IPS-18a (cell line): Measurements from ENCODE around the gene COQ2.
A peak's percentile ranks its signal among the peaks of the same experiment; 100 is the strongest.
"Not testable (repeated sequence)": the region's sequence is repeated elsewhere in the genome, so short reads cannot be mapped to it uniquely, and the experiment has no call there.

Experiments
- H3K27ac ChIP-seq: one replicate; pipeline ENCODE4 v1.5.1; 2013; ENCODE audit warnings: low read length
- H3K27me3 ChIP-seq: one replicate; pipeline ENCODE4 v1.6.1; 2013; ENCODE audit warnings: mild to moderate bottlenecking, low read length; ENCODE audit not compliant: control insufficient read depth, insufficient read depth
- H3K36me3 ChIP-seq: one replicate; pipeline ENCODE4 v1.6.1; 2013; ENCODE audit warnings: low read depth, low read length; ENCODE audit not compliant: control insufficient read depth
- H3K4me1 ChIP-seq: one replicate; pipeline ENCODE4 v1.6.1; 2013; ENCODE audit warnings: low read depth, low read length; ENCODE audit not compliant: control insufficient read depth
- H3K4me3 ChIP-seq: one replicate; pipeline ENCODE4 v1.5.1; 2013; ENCODE audit warnings: low read length
- H3K9ac ChIP-seq: one replicate; pipeline ENCODE4 v1.6.1; 2013; ENCODE audit warnings: mild to moderate bottlenecking, low read length, moderate library complexity
- H3K9me3 ChIP-seq: one replicate; pipeline ENCODE4 v1.6.1; 2013; ENCODE audit warnings: low read depth, low read length; ENCODE audit not compliant: control insufficient read depth

Gene COQ2

GRCh38 chr4:83284193-83285054, at the start of gene COQ2:
Gene COQ2 (minus strand): TSS chr4:83284798. CDS start chr4:83284764, 34 bp downstream.
- Histone ChIP-seq H3K36me3 (no peaks in the 10 kb centered on the region), H3K9me3 (no peaks in the 10 kb centered on the region), H3K4me3 (peak within 1 kb of the TSS; percentile 94), H3K9ac (peak within 1 kb of the TSS; percentile 66), H3K27me3 (peaks cover 14% of the 10 kb centered on the region), H3K27ac (peak within 1 kb of the TSS; percentile 48), H3K4me1 (peaks cover 7% of the 10 kb centered on the region)

GRCh38 chr4:83331956-83332355, 47.4 kb upstream of the COQ2 start:
- no peaks in the 10 kb centered on the region for H3K9me3 ChIP-seq
- no peak overlapping the region for H3K9ac ChIP-seq
- H3K4me1 ChIP-seq = no peaks in the 10 kb centered on the region
- H3K27ac ChIP-seq = no peak overlapping the region
- peaks cover 45% of the 10 kb centered on the region for H3K27me3 ChIP-seq
- no peaks in the 10 kb centered on the region for H3K36me3 ChIP-seq
- H3K4me3 ChIP-seq = no peak overlapping the region

- H3K27me3 ChIP-seq = peaks cover 27% of the 10 kb centered on the region
- no peaks in the 10 kb centered on the region for H3K9me3 ChIP-seq
- H3K4me3 ChIP-seq = no peak overlapping the region
- H3K9ac ChIP-seq = no peak overlapping the region
- no peaks in the 10 kb centered on the region for H3K4me1 ChIP-seq
- no peaks in the 10 kb centered on the region for H3K36me3 ChIP-seq
- no peak overlapping the region for H3K27ac ChIP-seq
Observed at GRCh38 chr4:83329521-83330110, 45.0 kb upstream of the COQ2 start.

- Histone ChIP-seq H3K4me3 (no peak overlapping the region), H3K27me3 (peaks cover 18% of the 10 kb centered on the region), H3K36me3 (no peaks in the 10 kb centered on the region), H3K9me3 (no peaks in the 10 kb centered on the region), H3K9ac (no peak overlapping the region), H3K27ac (no peak overlapping the region), H3K4me1 (no peaks in the 10 kb centered on the region)
Observed at GRCh38 chr4:83328521-83329187, 44.1 kb upstream of the COQ2 start.

GRCh38 chr4:83326546-83326945, 41.9 kb upstream of the COQ2 start:
- no peaks in the 10 kb centered on the region for H3K9me3 ChIP-seq
- H3K4me1 ChIP-seq = no peaks in the 10 kb centered on the region
- H3K4me3 ChIP-seq = no peak overlapping the region
- no peak overlapping the region for H3K27ac ChIP-seq
- H3K36me3 ChIP-seq = no peaks in the 10 kb centered on the region
- no peak overlapping the region for H3K9ac ChIP-seq
- no peaks in the 10 kb centered on the region for H3K27me3 ChIP-seq

- not testable (repeated sequence) for H3K4me3 ChIP-seq, H3K4me1 ChIP-seq
Observed at GRCh38 chr4:83325306-83325705, 40.7 kb upstream of the COQ2 start.

GRCh38 chr4:83323136-83323535, 38.5 kb upstream of the COQ2 start:
- no peak overlapping the region for H3K27ac ChIP-seq
- H3K9ac ChIP-seq = no peak overlapping the region
- H3K4me1 ChIP-seq = no peaks in the 10 kb centered on the region
- no peak overlapping the region for H3K4me3 ChIP-seq
- no peaks in the 10 kb centered on the region for H3K36me3 ChIP-seq
- H3K27me3 ChIP-seq = no peaks in the 10 kb centered on the region
- H3K9me3 ChIP-seq = no peaks in the 10 kb centered on the region

More at GRCh38 chr4:83325306-83325705, 40.7 kb upstream of the COQ2 start:
- H3K27ac ChIP-seq, H3K36me3 ChIP-seq, H3K9me3 ChIP-seq, H3K27me3 ChIP-seq, H3K9ac ChIP-seq: not testable (repeated sequence)

- H3K27me3 ChIP-seq = no peaks in the 10 kb centered on the region
- H3K27ac ChIP-seq = no peak overlapping the region
- H3K9ac ChIP-seq = no peak overlapping the region
- H3K4me1 ChIP-seq = no peaks in the 10 kb centered on the region
- H3K9me3 ChIP-seq = no peaks in the 10 kb centered on the region
- no peak overlapping the region for H3K4me3 ChIP-seq
- H3K36me3 ChIP-seq = no peaks in the 10 kb centered on the region
Observed at GRCh38 chr4:83320548-83320947, 36.0 kb upstream of the COQ2 start.

- Histone ChIP-seq H3K4me3 (no peak overlapping the region), H3K9me3 (no peaks in the 10 kb centered on the region), H3K4me1 (no peaks in the 10 kb centered on the region), H3K36me3 (no peaks in the 10 kb centered on the region), H3K27me3 (no peaks in the 10 kb centered on the region), H3K9ac (no peak overlapping the region), H3K27ac (no peak overlapping the region)
Observed at GRCh38 chr4:83318666-83319065, 34.1 kb upstream of the COQ2 start.

GRCh38 chr4:83317671-83318070, 33.1 kb upstream of the COQ2 start:
- H3K27ac ChIP-seq = no peak overlapping the region
- H3K4me1 ChIP-seq = no peaks in the 10 kb centered on the region

GRCh38 chr4:83316459-83317165, 32.0 kb upstream of the COQ2 start:
- H3K36me3 ChIP-seq = no peaks in the 10 kb centered on the region
- H3K27me3 ChIP-seq = no peaks in the 10 kb centered on the region
- no peak overlapping the region for H3K27ac ChIP-seq
- H3K9me3 ChIP-seq = no peaks in the 10 kb centered on the region
- H3K9ac ChIP-seq = no peak overlapping the region
- H3K4me1 ChIP-seq = no peaks in the 10 kb centered on the region
- H3K4me3 ChIP-seq = no peak overlapping the region

More at GRCh38 chr4:83317671-83318070, 33.1 kb upstream of the COQ2 start:
- H3K9me3 ChIP-seq = no peaks in the 10 kb centered on the region
- no peaks in the 10 kb centered on the region for H3K36me3 ChIP-seq
- H3K4me3 ChIP-seq = no peak overlapping the region
- H3K9ac ChIP-seq = no peak overlapping the region
- no peaks in the 10 kb centered on the region for H3K27me3 ChIP-seq
